COLO829 (cell line): ENCODE results near the gene C2orf49.

Experiments
- DNase-seq: peaks from one replicate; pipeline ENCODE4 v3.0.0; 2012; ENCODE audit warnings: low spot score

C2orf49 gene

DNA sequence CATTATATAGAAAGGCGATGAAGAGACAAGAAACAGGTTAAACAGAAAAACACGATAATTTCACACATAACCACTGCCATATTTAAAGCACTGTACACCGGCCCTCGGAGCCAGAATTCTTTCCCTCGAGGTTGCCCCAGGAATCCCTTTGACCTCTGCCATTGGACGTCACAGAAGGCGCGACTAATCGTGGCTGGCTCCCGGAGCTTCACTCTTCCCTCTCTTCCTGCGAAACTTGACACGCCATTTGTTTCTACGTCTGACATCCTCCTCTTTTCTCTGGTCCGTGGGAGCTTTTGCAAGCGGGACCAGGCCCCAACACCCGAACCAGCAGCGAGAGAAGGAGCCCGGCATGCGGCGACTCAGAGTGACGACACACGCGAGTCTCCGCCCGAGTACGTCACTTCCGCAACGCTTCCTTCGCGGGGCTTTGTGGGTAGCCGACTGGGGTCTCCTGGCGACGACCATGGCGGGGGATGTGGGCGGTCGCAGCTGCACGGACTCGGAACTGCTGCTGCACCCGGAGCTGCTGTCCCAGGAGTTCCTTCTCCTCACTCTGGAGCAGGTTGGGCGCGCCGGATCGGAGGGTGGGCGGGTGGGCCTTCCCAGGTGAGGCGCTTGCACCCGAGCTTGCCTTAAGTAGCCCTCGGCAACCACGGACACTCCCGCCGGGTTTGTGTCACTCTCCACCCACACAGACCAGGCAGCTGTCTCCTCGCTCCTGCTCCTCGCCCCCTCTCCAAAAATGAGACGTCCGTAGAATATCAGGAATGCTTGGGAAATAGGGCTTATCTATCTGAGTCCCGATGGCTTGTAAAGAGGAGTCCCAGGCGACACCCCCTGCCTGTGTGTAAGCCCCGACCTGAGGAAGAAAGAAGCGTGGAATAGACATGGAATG, at the start of gene C2orf49:
TSS of gene C2orf49 (plus strand) at position 419 of the 898 bp plus-strand sequence. CDS start at position 467, 48 bp downstream.
- DNase-seq, result peak; percentile 84

- peak; percentile 31 for DNase-seq
These were observed 49.6 kb upstream of the C2orf49 start for GRCh38 chr2:105287692-105288091.

DNA sequence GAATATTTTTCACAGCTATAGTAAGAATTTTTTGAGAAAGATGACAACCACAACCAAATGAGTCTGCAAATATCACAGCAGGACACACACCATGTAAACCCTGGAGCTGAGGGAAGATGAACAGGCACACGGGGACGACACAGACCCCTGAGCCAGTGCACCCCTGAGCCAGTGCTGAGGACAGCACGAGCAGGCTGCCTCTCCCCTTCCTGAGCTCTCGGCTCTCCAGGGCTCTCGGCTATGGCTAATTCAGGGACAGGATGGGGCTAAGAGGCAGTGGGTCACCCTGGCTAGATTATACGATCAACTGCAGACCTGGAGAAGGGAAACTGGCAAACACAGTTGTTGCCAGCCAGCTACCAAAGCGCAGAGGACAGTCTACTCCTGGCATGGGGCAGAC, 49.2 kb upstream of the C2orf49 start:
- DNase-seq, result no peak

GRCh38 chr2:105290981-105291660, 46.2 kb upstream of the C2orf49 start:
- DNase-seq, result no peak

DNA sequence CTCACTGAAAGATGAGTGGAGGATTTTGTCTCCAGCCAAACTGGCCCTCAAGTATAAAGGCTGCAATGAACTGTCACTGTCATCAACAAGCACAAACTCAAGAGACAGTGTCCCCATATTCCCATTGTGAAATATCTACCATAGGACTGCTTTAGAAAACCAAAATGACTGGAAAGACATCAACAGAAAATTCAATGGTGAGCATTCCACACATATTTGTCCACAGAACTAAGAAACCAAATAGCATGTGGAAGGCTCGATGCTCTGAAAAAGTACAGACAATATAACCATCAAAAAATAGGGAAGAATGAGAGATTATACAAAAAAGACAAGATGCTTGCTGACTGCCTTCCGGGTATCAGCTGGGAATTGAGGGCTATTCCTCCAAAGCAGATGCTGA, 45.4 kb upstream of the C2orf49 start:
- no peak for DNase-seq

- DNase-seq, result peak; percentile 93
These were observed 43.3 kb upstream of the C2orf49 start for GRCh38 chr2:105294046-105294445.

DNA sequence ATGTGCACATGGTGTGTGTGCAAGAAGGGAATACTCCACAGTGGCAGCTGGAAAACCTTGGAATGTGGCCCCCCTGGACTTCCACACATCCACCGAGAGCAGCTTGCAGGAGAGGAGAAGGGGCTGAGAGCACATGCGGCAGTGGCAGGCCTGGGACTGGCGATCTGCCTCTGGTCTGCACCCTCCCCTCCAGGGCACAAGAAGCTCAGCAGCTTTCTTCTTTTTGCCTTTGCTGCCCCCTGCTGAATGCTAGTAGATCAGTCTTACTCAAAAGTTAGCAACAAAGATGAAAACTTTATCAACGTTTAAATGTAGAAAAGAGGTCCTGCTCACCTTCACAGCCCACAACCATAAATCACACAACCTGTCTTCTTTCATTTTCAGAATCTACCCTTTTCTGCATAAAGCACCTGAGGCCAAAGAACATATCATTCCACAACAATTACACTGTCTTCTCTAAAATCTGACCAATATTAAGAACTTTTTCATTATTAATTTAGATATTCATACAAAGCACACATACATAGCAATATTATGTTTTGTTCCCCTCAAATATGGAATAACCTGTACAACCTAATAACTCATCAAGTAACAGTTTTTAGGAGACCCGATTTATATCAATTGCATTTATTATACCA, 42.4 kb upstream of the C2orf49 start:
- peak; percentile 82 for DNase-seq

DNA sequence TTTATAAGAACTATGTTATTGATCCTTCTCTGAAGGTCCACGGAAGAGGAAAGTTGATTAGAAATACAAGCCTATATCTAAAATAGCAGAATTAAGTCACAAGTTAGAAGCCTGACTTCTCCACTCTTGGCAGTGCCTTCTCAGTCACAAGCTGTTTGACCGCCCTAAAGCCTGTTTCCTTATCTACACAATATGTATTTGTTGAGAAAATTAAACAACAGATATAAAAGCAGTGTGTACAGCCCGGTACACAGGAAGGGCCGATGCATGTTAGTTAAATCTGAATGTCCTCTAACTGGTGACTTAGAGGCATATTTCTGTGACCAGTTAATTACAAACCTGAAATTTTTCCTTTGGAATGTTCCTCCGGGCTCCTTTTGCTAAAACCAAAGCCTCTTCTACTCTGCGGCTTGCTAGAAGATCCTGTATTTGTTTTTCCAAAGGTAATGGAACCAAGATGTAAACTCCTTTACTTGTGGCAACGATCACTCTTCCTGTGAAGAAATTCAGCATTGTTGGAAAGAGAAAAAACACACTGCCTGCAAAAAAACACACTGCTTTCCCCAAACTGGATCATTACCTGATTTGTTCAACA, 41.2 kb upstream of the C2orf49 start:
- DNase-seq, result no peak

DNA sequence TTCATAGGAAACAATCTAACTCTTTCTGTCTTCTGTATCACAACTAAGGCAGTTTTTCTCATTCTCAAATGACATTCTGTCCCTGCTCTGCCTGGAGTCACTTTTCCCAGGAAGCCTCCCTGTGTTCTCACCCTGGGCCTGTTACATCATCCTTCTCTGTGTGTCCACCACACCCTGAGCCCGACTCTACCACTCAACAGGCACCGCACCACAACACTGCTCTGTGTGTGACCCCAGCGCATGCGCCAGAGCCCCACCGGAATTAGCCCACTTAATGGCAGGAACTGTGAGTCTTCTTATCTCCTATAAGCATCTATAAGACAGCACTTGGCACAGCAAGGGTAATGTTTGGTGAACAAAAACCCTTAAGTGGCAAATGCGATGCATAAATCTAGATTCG, 40.1 kb upstream of the C2orf49 start:
- DNase-seq, result peak; percentile 22

- no peak for DNase-seq
These were observed 39.3 kb upstream of the C2orf49 start for GRCh38 chr2:105298017-105298416.

GRCh38 chr2:105299290-105299689, 38.0 kb upstream of the C2orf49 start:
- no peak for DNase-seq

DNA sequence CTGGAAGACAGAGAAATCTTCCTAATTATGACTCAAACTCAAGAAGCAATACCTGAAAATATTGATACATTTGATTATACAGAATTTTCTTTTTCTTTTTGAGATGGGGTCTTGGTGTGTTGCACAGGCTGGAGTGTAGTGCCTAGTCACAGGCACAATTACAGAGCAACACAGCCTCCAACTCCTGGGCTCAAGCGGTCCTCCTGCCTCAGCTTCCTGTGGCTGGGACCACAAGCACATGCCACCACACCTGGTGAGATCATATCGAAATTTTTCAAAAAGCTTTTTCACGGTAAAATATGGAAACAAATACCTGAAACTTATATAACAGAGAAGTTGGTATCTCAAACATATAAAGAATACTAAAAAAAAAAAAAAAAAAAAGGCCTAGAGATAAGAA, 35.7 kb upstream of the C2orf49 start:
- DNase-seq, result no peak

- no peak for DNase-seq
These were observed 30.2 kb upstream of the C2orf49 start for GRCh38 chr2:105307146-105307545.

- no peak for DNase-seq
These were observed 29.8 kb upstream of the C2orf49 start for GRCh38 chr2:105307550-105307949.

DNA sequence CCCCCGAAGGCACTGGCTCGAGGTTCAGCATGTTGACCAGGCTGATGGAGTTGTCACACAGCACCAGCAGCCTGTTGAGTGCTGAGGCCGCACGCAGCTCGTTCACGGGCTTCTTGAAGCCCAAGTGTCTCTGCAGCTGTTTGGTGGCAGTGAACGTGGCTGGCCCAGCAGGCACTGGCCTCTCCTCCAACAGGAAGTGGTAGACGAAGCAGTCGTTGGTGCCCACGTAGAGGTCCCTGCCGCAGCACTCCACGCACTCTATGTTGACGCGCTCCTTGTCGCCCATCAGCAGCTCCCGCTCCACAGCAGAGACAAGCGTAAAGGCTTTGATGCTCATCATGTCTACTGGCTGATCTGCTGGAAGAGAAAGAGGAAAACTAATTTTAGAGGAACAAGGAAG, 29.4 kb upstream of the C2orf49 start:
- no peak for DNase-seq

- DNase-seq, result no peak
These were observed 28.8 kb upstream of the C2orf49 start for GRCh38 chr2:105308382-105309146.

DNA sequence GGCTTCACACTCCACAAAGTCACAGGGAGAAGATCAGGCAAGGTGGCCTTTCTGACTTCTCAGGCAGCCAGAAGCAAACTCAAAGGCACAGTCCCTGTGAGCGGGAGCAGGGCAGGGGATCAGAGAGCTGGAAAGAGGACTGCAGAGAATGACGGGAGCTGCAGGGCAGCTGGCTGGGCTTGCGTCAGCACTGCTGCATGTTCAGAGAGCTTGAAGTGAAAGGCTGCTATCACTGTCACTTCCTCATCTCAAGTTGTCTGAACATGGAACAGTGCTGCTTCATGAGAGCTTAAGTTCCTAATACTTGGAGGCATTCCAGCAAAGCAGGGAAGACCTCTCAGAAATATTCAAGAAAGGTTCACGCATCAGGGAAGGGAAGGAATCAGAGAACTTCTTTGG, 28.2 kb upstream of the C2orf49 start:
- DNase-seq, result no peak

DNA sequence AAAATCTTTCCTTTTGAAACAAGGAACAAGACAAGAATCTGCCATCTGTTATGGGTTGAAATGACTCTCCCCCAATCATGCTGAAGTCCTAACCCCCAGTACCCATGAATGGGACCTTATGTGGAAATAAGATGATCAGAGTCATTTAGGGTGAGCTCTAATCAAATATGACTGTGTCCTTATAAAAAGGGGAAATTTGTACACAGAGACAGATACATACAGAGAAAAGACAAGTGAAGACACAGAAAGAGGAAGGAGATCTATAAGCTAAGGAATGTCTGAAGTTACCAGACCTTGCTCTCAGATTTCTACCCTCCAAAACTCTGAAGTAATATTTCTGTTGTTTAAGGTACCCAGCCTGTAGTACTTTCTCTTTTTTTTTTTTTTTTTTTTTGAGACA, 23.5 kb upstream of the C2orf49 start:
- DNase-seq, result no peak

DNA sequence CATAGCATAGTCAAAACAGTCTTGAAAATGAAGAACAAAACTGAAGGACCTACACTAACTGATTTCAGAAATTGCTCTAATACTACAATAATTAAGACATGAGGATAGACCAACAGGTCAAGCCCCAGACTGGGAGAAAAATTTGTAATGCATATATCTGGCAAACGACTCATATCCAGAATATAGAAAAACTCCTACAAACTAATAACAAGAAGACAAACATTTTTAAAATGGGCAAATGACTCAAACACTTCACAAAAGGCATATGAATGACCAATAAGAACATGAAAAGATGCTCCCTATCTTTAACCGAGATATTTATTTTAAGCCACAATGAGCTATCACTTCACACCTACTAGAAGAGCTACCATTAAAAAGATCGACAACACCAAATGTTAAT, 22.0 kb upstream of the C2orf49 start:
- DNase-seq, result no peak

- DNase-seq, result no peak
These were observed 19.4 kb upstream of the C2orf49 start for GRCh38 chr2:105317937-105318336.

- no peak for DNase-seq
These were observed 16.6 kb upstream of the C2orf49 start for GRCh38 chr2:105320651-105321215.
